HG02938 (cell line): ENCODE data around the gene LILRB4.
"Not testable (repeated sequence)": the region's sequence is repeated elsewhere in the genome, so short reads cannot be mapped to it uniquely, and the experiment has no call there.

Experiments
- ATAC-seq: cut with Tn5 transposase; IDR thresholded peaks from one replicate; pipeline ENCODE4 v1.9.1; 2021; ENCODE audit warnings: mild to moderate bottlenecking, moderate library complexity; ENCODE audit not compliant: unreplicated experiment

The LILRB4 gene

DNA sequence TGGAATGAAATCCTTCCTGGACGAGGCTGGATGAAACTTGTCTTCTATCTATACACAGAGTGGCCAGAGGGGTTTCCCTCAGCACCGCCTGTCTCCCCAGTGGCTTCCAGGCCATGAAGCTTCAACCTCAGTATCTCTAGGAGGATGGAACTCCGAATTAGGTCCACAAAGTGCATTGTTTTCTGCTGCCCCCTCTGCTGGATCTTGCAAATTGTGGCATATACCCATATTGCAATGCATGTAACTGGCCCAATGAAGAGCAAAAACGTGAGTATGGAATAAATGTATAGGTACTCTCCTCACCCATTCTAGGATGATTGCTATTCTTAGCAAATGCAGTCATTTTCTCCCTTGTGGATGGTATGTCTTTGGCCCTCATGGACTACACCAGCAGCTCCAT lies 14.7 kb upstream of the LILRB4 start:
- ATAC-seq, result no peak

GRCh38 chr19:54650108-54650655 lies 12.6 kb upstream of the LILRB4 start:
- ATAC-seq, result no peak

GRCh38 chr19:54653181-54653809 lies 9.5 kb upstream of the LILRB4 start:
- no peak for ATAC-seq

DNA sequence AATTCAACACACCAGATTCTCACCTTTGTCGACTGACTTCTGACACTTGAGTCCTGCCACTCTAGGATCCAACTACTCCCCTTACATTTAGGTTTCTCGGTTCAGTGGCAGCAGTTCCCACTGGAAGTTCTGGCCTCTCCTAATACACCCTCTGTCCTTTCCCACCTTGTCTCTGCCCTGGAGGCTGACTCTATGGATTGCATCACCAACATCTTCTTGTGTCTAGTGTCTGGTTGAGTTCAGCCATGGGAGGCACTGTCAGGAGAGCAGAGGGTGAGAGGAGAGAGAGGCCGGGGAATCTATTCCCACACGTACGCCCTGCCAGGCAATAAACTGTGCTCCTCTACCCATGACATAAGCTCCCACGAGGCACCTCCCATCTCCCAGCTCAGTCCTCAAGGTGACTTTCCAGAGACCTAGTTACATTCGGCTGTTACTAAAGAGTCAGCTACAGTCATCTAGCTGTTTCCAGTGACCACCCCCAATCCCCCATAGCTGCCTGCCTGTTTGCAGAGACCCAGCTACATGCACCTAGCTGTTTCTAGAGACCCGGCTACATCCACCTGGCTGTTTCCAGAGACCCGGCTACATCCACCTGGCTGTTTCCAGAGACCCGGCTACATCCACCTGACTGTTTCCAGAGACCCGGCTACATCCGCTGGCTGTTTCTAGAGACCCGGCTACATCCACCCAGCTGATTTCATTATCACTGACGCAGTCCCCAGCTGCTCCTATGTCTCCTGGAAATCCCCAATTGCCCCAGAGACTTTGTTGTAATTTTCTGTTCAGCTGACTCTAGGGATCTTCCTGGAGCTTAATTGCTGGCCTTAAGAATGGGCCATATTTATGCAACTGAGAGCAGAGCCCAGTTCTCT lies 8.1 kb upstream of the LILRB4 start:
- ATAC-seq, result no peak

DNA sequence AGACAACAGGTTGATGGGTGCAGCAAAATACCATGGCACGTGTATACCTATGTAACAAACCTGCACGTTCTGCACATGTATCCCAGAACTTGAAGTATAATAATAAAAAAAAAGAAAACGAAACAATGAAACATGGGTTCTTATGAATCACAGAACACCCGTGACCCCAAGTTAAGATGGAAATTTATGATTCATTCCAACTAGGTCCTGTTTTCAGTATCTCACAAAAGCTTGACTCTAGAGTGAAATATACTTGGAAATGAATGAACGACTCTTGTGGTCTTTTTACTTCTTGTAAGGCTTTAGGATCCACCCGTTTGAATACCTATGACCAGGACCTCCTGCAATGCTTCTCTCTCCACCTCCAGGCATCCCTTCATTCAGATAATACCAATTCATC lies 3.5 kb upstream of the LILRB4 start:
- no peak for ATAC-seq

- no peak for ATAC-seq
Measured at GRCh38 chr19:54660306-54660705, 2.5 kb upstream of the LILRB4 start.

GRCh38 chr19:54660964-54661363 lies 1.8 kb upstream of the LILRB4 start:
- no peak for ATAC-seq

DNA sequence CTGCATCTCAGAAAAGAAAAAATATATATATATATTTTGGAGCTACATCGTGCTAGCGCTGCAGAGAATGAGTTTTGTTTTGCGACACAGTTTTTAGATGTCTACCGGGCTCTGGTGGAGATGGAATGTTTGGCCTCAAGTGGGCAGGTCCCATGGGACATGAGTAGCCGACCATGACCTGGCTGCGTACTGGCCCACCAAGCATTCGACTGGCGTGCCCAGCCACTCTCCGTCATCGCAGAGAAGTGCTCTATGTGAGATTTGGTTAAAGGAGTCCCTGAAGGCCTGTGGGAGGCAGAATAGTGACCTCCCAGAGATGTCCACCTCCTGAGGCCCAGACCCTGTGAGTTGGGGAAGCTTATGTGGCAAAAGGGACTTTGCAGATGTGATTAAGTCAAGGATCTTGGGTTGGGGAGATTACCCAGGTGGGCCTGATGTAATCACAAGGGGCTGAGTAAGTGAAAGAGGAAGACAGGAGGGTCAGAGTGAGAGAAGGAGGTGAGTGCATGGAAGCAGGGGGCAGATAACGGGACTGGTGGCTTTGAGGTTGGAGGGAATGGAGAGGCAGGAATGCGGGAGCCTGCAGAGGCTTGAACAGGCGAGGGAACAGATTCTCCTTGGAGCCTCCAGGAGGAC lies 821 bp upstream of the LILRB4 start:
- no peak for ATAC-seq

DNA sequence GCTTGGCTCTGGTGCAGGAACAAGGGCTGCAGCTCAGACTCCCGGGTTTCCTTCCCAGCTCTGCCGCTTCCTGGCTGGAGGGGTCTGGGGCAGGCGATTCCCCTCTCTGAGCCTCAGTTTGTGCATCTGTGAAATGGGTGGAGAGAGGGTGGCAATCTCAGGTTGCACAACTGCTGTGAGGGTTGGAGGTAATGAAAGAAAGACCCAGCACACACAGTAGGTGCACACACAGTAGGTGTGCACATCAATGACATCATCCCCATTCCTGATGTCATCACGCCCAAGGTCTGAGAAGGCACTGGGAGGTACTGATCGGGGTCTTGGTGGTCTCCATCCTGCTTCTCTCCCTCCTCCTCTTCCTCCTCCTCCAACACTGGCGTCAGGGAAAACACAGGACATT lies 2.7 kb downstream of the LILRB4 start:
- ATAC-seq, result no peak

DNA sequence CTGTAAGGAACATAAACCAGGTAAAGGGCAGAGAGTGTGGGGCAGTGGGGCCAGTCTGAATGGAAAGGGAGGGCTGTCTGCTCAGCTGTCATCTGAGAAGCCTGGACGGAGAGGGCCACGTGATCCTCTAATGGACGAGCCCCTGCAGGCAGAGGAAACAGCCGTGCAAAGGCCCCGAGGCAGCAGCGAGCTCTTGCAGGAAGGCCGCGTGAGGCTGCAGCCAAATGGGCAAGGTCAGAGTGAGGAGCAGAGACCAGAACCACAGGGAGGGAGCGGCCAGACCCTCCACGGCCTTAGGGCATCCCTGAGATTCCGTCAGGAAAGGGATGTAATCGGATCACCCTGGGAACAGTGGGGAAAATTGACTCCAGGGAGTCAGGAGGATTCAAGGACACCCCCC lies 4.4 kb downstream of the LILRB4 start:
- no peak for ATAC-seq

DNA sequence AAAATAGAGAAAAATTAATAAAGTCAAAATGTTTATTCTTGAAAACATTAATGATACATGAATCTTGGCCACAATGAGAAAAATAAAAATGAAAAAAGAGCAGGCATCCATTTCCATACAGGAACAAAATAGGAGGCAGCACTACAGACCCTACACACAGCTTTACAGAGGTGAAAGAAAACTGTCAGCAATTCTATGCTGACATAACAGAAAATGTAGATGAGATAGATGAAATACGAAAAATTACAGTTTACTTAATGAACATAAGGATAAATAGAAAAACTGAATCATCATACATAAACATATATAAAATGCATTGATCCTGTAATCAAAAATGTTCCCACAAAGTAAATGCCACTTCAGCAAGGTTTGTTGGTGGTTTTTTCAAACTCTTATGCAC lies 5.6 kb downstream of the LILRB4 start:
- ATAC-seq, result no peak

DNA sequence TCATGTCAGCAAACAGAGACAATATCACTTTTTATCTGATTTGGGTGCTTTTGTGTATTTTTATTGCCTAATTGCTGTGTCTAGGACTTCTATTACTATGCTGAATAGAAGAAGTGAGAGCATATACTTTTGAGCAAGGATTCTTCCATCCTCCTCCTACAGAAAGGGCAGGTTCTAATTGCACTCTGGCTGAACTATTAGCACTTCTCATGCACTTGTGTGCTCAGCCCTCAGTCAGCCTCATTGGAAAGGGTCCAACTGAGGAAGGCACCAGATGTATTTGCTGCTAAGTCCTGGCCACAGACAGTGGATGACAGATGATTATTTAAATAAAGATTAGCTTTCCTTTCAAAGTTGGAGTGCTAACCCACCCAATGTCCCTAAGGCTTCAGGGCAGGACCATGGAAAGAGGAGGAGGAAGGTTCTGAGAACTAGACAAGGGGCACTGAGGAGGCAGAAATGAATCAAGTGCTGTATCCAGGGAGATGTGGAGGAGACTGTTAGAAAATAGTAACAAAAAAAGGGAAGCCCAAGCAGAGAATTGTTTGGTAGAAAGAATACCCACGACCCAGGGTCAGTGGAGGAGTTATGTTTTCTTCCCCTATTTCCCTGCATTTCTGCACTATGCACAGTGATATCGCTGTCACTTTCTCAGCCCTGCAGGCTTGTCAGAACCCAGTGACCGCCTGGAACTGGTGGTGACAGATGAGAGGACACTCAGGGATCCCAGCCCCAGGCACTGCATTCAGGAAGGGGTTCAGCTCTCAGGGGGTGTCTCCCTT lies 8.0 kb downstream of the LILRB4 start:
- ATAC-seq, result no peak

DNA sequence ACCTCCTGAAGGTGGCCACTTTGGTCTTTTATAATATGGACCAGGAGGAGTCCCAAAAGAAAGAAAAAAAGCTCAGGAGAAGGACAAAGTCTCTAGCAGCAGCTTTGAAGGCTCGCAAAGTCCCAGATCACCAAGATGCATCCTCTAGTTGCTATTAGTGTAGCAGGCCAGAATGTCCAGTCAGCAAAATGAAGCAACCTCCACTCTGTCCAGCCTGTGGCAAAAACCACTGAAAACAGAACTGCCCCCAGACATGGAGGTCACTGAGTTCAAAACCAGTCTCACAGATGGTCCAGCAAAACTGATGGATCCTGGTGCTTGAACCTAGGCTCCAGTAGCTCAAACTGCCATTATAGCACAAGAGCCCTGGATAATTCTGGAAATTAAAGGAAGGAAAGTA lies 10.4 kb downstream of the LILRB4 start:
- no peak for ATAC-seq

GRCh38 chr19:54674021-54674617 lies 11.3 kb downstream of the LILRB4 start:
- no peak for ATAC-seq

DNA sequence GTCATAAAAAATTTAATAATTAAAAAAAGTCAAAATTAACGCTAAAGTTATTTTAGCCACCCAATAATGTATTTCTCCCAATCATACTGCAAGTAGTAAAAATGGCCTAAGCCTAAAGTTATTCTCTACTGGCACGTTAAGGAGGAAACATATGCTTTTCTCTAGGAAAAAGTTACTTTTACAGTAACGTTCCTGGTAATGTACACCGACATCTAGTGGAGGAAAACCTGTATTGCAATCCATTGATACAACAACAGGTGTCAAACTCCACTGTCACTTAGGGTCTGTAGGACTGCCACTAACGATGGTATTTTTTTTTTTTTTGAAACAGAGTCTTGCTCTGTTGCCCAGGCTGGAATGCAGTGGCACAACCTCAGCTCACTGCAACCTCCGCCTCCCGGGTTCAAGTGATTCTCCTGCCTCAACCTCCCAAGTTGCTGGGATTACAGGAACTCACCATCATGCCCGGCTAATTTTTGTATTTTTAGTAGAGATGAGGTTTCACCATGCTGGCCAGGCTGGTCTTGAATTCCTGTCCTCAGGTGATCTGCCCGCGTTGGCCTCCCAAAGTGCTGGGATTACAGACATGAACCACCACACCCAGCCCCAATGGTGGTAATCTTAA lies 13.5 kb downstream of the LILRB4 start:
- ATAC-seq, result not testable (repeated sequence)

- no peak for ATAC-seq
Measured at GRCh38 chr19:54677217-54677616, 14.4 kb downstream of the LILRB4 start.

- not testable (repeated sequence) for ATAC-seq
Measured at GRCh38 chr19:54681596-54681995, 18.8 kb downstream of the LILRB4 start.

GRCh38 chr19:54682306-54682856 lies 19.6 kb downstream of the LILRB4 start:
- no peak for ATAC-seq

- ATAC-seq, result no peak
Measured at GRCh38 chr19:54684527-54684926, 21.7 kb downstream of the LILRB4 start.
